OCI-LY7 (cell line): ENCODE measurements around the gene ZCCHC14. TPM values are rescaled to one million over a fixed set of nuclear protein-coding genes. Genes with fewer than 3 reads are reported as not detected.

Experiments used
- BruUV-seq: library from RNA; stranded (reverse); fragments of 400-500 nt; replicated peaks from 2 replicates; lab custom pipeline; 2021; lab: Mats Ljungman, UMichigan
- CTCF ChIA-PET: fragments of 300-600 bp; sonication (Branson Sonifier 250); formaldehyde crosslinking; loops from one replicate; lab custom pipeline; 2022; ENCODE audit warnings: antibody characterized with exemption; ENCODE audit not compliant: unreplicated experiment; lab: Charles Lee
- POLR2A ChIA-PET: fragments of 300-600 bp; sonication (Branson Sonifier 250); formaldehyde crosslinking; loops from one replicate; lab custom pipeline; 2022; ENCODE audit warnings: antibody characterized with exemption; lab: Charles Lee
- DNase-seq: peaks from one replicate; pipeline ENCODE4 v3.0.0-alpha.2; 2015; ENCODE audit warnings: low spot score
- H2AFZ ChIP-seq: fragments of 200-600 bp; sonication (generic), shearing (Covaris generic); 2 replicates; pipeline ENCODE4 v1.6.1; 2014; ENCODE audit warnings: mild to moderate bottlenecking, antibody characterized with exemption, low read length, moderate library complexity
- H3K27ac ChIP-seq: fragments of 200-600 bp; sonication (generic); 2 replicates; pipeline ENCODE4 v1.5.1; 2014; ENCODE audit warnings: mixed run types, low read depth, mild to moderate bottlenecking, moderate library complexity, low read length, inconsistent platforms; ENCODE audit not compliant: poor library complexity, severe bottlenecking
- H3K36me3 ChIP-seq: fragments of 200-600 bp; sonication (generic); 2 replicates; pipeline ENCODE4 v1.6.1; 2014; ENCODE audit warnings: mild to moderate bottlenecking, antibody characterized with exemption, low read length, moderate library complexity, mixed read lengths; ENCODE audit not compliant: insufficient read depth
- H3K4me1 ChIP-seq: fragments of 200-600 bp; sonication (generic); 2 replicates; pipeline ENCODE4 v1.5.1; 2014; ENCODE audit warnings: mild to moderate bottlenecking, low read length; ENCODE audit not compliant: insufficient read depth, poor library complexity, severe bottlenecking
- H3K4me2 ChIP-seq: fragments of 200-600 bp; sonication (generic); 2 replicates; pipeline ENCODE4 v1.6.1; 2014; ENCODE audit warnings: mild to moderate bottlenecking, low read length
- H3K4me3 ChIP-seq: fragments of 200-600 bp; sonication (generic); 2 replicates; pipeline ENCODE4 v1.5.1; 2014; ENCODE audit warnings: mild to moderate bottlenecking, low read depth, low read length; ENCODE audit not compliant: poor library complexity, severe bottlenecking
- H3K79me2 ChIP-seq: fragments of 200-600 bp; sonication (generic); 2 replicates; pipeline ENCODE4 v1.6.1; 2016; ENCODE audit warnings: low read depth, mild to moderate bottlenecking, low read length, moderate library complexity, mixed read lengths; ENCODE audit not compliant: insufficient read depth
- H3K9me2 ChIP-seq: fragments of 200-600 bp; sonication (generic); 2 replicates; pipeline ENCODE4 v1.6.1; 2016; ENCODE audit warnings: mild to moderate bottlenecking, low read length, mixed read lengths; ENCODE audit not compliant: insufficient read depth
- H3K9me3 ChIP-seq: fragments of 200-600 bp; sonication (generic); 2 replicates; pipeline ENCODE4 v1.6.1; 2014; ENCODE audit warnings: mild to moderate bottlenecking, mixed run types, low read length, mixed read lengths
- H4K20me1 ChIP-seq: fragments of 200-600 bp; sonication (generic); 2 replicates; pipeline ENCODE4 v1.6.1; 2014; ENCODE audit warnings: mild to moderate bottlenecking, antibody characterized with exemption, low read length, moderate library complexity, mixed read lengths; ENCODE audit not compliant: insufficient read depth
- EZH2phosphoT487 ChIP-seq: fragments of 200-600 bp; sonication (generic); IDR thresholded peaks from 2 replicates; pipeline ENCODE4 v1.6.1; 2018; ENCODE audit warnings: low read depth, borderline replicate concordance, mild to moderate bottlenecking, mixed run types, antibody characterized with exemption, low read length, moderate library complexity, mixed read lengths
- intact Hi-C: fragments of 100-400 bp; cut with micrococcal nuclease; formaldehyde crosslinking; loops from one replicate; pipeline ENCODE4 v1.10.0; 2022; ENCODE audit not compliant: unreplicated experiment
- total RNA-seq, 2 experiments: library from RNA; depleted of rRNA in 1 of 2; stranded (reverse); fragments of >200 nt in 1 of 2; shearing (Covaris generic) in 1 of 2; gene quantifications; 2 replicates each; pipeline ENCODE4 v1.2.3, GENCODE V29; 2014 to 2022
- TF ChIP-seq, protein P1 (sequence below): fragments of 200-600 bp; sonication (generic); conservative IDR thresholded peaks from 2 replicates; pipeline ENCODE4 v1.5.1; 2014; ENCODE audit warnings: mild to moderate bottlenecking, antibody characterized with exemption, low read length, moderate library complexity, mixed read lengths

Gene ZCCHC14
- total RNA-seq, 2 experiments from 2014 or later, result 8.5 to 17.1 TPM

DNA sequence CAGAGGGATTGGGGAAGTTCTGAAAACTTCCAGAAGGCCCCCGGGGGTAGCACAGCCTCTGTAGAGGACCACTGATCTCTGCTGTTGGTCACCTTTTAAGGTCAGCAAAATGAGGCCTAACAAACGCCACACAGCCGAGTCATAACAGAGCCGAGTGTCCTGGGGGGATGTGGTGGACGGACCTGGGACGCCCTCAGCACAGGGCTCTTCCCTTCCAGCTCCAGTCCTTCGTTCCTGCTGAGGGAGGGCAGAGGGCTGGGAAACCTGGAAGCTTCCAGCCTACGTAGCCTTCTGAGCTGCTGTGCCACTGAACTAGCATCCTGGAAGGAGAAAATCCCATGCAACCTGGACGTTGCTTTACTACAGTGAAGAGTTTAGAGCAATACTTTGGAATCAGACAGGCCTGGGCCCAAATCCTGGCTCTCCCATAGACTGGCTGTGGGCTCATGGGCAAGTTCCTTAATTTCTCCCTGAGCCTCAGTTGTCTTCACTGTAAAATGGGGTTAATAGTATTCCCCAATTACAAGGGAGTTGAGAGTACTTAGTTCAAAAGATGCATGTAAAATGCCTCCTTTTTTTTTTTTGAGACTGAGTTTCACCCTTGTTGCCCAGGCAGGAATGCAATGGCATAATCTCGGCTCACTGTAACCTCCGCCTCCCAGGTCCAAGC is 34.4 kb upstream of the ZCCHC14 start:
- intact Hi-C loops, result no loop called here
- CTCF ChIA-PET, result no interaction called here
- POLR2A ChIA-PET, result no interaction called here

DNA sequence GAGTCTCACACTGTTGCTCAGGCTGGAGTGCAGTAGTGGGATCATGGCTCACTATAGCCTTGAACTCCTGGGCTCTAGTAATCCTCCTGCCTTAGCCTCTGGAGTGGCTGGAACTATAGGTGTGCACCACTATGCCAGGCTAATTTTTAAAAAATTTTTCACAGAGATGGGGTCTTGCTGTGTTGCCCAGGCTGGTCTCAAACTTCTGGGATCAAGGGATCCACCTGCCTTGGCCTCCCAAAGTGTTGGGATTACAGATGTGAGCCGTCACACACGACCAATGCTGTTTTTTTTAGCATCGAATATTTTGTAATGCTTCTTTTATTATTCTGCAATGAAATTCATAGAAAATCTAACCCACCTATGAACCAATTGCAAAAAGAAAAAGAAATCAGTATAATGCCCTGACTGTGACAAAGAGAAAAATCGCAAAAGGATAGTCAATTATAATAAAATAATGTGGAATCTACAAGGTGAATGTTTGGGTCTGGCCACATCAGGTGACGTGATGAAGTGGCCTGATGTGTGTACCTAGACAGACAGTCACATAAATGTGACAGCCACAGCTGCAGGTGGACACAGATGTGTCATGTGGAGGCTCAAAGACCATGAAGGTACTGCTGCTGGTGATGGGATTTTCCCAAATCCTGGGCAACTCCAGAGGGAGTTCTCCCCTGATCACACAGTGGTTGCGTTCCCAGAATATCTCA is 33.6 kb upstream of the ZCCHC14 start:
- no TSS peak for BruUV-seq
- H3K4me3 ChIP-seq, result no peak overlapping the region
- no peaks in the 10 kb centered on the region for H3K9me2 ChIP-seq
- TF ChIP-seq, protein P1, sequence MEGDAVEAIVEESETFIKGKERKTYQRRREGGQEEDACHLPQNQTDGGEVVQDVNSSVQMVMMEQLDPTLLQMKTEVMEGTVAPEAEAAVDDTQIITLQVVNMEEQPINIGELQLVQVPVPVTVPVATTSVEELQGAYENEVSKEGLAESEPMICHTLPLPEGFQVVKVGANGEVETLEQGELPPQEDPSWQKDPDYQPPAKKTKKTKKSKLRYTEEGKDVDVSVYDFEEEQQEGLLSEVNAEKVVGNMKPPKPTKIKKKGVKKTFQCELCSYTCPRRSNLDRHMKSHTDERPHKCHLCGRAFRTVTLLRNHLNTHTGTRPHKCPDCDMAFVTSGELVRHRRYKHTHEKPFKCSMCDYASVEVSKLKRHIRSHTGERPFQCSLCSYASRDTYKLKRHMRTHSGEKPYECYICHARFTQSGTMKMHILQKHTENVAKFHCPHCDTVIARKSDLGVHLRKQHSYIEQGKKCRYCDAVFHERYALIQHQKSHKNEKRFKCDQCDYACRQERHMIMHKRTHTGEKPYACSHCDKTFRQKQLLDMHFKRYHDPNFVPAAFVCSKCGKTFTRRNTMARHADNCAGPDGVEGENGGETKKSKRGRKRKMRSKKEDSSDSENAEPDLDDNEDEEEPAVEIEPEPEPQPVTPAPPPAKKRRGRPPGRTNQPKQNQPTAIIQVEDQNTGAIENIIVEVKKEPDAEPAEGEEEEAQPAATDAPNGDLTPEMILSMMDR, result no peak
- TF ChIP-seq EZH2phosphoT487, result no peak
- H3K4me2 ChIP-seq, result no peak overlapping the region
- no peak for DNase-seq
- H3K4me1 ChIP-seq, result no peaks in the 10 kb centered on the region
- no peaks in the 10 kb centered on the region for H3K9me3 ChIP-seq
- ChIA-PET CTCF (no interaction called here), POLR2A (no interaction called here)
- intact Hi-C loops, result no loop called here
- H3K79me2 ChIP-seq, result no peaks in the 10 kb centered on the region
- H4K20me1 ChIP-seq, result no peaks in the 10 kb centered on the region
- H2AFZ ChIP-seq, result no peak overlapping the region
- no peaks in the 10 kb centered on the region for H3K36me3 ChIP-seq
- H3K27ac ChIP-seq, result no peak overlapping the region

More for the DNA sequence above, 34.4 kb upstream of the ZCCHC14 start:
- no peaks in the 10 kb centered on the region for H4K20me1 ChIP-seq
- no peaks in the 10 kb centered on the region for H3K36me3 ChIP-seq
- H3K4me3 ChIP-seq, result no peak overlapping the region
- BruUV-seq, result no TSS peak
- no peak for DNase-seq
- H3K79me2 ChIP-seq, result no peaks in the 10 kb centered on the region
- no peaks in the 10 kb centered on the region for H3K9me3 ChIP-seq
- no peaks in the 10 kb centered on the region for H3K4me1 ChIP-seq
- no peak overlapping the region for H3K27ac ChIP-seq
- TF ChIP-seq EZH2phosphoT487, result no peak
- H2AFZ ChIP-seq, result no peak overlapping the region
- no peaks in the 10 kb centered on the region for H3K9me2 ChIP-seq
- no peak overlapping the region for H3K4me2 ChIP-seq

DNA sequence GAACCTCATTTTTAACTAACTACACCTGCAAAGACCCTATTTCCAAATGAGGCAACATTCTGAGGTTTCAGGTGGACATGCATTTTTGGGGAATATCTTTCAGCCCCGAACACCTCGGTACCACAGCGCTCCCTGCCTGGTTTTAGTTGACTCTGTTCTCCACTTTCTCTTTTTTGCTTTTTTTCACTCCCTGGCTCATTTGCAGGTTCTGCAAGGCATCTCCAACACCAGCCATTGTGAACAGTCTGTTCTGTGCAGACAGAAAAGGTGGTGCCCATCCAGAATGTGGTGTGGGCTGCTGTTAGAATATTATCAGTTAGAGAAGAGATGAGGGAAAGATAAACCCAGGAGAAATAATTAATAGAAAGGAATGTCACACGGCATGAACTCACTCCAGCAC is 32.5 kb upstream of the ZCCHC14 start:
- no peaks in the 10 kb centered on the region for H3K4me1 ChIP-seq
- no peak for DNase-seq
- POLR2A ChIA-PET, result no interaction called here
- H3K9me3 ChIP-seq, result no peaks in the 10 kb centered on the region
- H3K79me2 ChIP-seq, result no peaks in the 10 kb centered on the region
- CTCF ChIA-PET, result no interaction called here
- H3K9me2 ChIP-seq, result no peaks in the 10 kb centered on the region
- H3K4me2 ChIP-seq, result no peak overlapping the region
- H3K4me3 ChIP-seq, result no peak overlapping the region
- H2AFZ ChIP-seq, result no peak overlapping the region
- TF ChIP-seq, protein P1, result no peak
- no peak for TF ChIP-seq EZH2phosphoT487
- intact Hi-C loops, result no loop called here
- no peak overlapping the region for H3K27ac ChIP-seq
- BruUV-seq, result no TSS peak
- H3K36me3 ChIP-seq, result no peaks in the 10 kb centered on the region
- no peaks in the 10 kb centered on the region for H4K20me1 ChIP-seq
